Testis (tissue), 3 donors: ENCODE results near the gene RSF1. TPM values are rescaled to one million over a fixed set of nuclear protein-coding genes. Genes with fewer than 3 reads are reported as not detected.
A peak's percentile ranks its signal among the peaks of the same experiment; 100 is the strongest.

ENCODE experiments used
- DNase-seq: peaks from one replicate; pipeline ENCODE4 v3.0.0-alpha.2; 2019
- H3K27ac ChIP-seq, 2 donors: fragments of 200-600 bp; sonication (generic); one replicate each; pipeline ENCODE4 v1.5.1; 2019
- H3K27me3 ChIP-seq: fragments of 200-600 bp; sonication (generic); one replicate; pipeline ENCODE4 v1.5.1; 2019
- H3K36me3 ChIP-seq: fragments of 200-600 bp; sonication (generic); one replicate; pipeline ENCODE4 v1.5.1; 2017; ENCODE audit warnings: low read depth; ENCODE audit errors: missing control alignments
- H3K4me1 ChIP-seq: fragments of 200-600 bp; sonication (generic); one replicate; pipeline ENCODE4 v1.5.1; 2019
- H3K4me3 ChIP-seq, 2 donors: fragments of 200-600 bp; sonication (generic); one replicate each; pipeline ENCODE4 v1.5.1; 2017 to 2019
- H3K9me3 ChIP-seq: fragments of 200-600 bp; sonication (generic); one replicate; pipeline ENCODE4 v1.5.1; 2017
- POLR2A ChIP-seq: fragments of 450-650 bp; IDR thresholded peaks from one replicate; pipeline ENCODE4 v1.6.1; 2017; ENCODE audit warnings: antibody characterized with exemption, mild to moderate bottlenecking, moderate library complexity
- WGBS, 2 donors: methylation state at CpG; one replicate each; pipeline ENCODE4 v1.1.5; 2018; 5-methylcytosine and 5-hydroxymethylcytosine counted together
- intact Hi-C: fragments of 100-400 bp; cut with DNase I; formaldehyde crosslinking; loops from one replicate; pipeline ENCODE4 v1.15.1; 2023; ENCODE audit warnings: low total_unique reads
- polyA plus RNA-seq: library from polyadenylated mRNA; stranded (reverse); fragments of 350-450 nt; fragmentation: Illumina TruSeq; extraction: RNeasy Lipid Tissue Mini Kit (QIAGEN cat#74804); gene quantifications from one replicate; pipeline ENCODE4 v1.2.3, GENCODE V29; 2014; ENCODE audit warnings: low read depth, low replicate concordance; ENCODE audit not compliant: insufficient read depth
- total RNA-seq, 2 donors: library from RNA; depleted of rRNA; stranded (reverse); fragments of >200 nt; gene quantifications; one replicate each; pipeline ENCODE4 v1.2.3, GENCODE V29; 2016
- TF ChIP-seq, protein P1 (sequence below), 3 experiments: fragments of 450-650 bp in 2 of 3; fragments of 200-600 bp in 1 of 3; sonication (generic) in 1 of 3; IDR thresholded peaks; one replicate each; pipeline ENCODE4 v1.5.1; 2016 to 2019; ENCODE audit warnings: antibody characterized with exemption in 3 of 3, mild to moderate bottlenecking in 2 of 3, moderate library complexity in 1 of 3

The RSF1 gene
- total and polyA plus RNA-seq, 3 donors from 2014 or later = 17.7 to 168 (median 94.6) TPM

DNA sequence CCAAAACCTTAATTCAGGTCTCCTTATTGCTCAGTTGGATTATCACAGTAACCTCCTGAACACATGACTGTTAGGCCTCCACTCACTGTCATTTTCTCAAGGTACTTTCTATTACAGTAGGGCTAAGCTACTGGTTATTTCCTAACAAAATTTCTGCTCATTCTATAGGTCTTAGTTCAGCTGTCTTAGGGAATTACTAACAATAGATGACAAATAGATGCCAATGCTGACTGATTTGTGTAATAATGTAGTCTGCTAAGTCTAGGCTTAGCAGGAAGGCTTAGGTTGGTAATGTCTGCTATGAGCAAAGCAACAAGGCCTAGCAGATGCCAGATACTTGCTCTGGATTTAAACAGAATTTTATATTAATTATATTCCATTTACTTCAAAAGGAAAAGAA lies 58.1 kb downstream of the RSF1 start:
- intact Hi-C loops = no loop called here
- no peaks in the 10 kb centered on the region for H3K36me3 ChIP-seq
- no peaks in the 10 kb centered on the region for H3K9me3 ChIP-seq
- H3K4me3 ChIP-seq = no peak overlapping the region
- H3K4me1 ChIP-seq = no peaks in the 10 kb centered on the region
- TF ChIP-seq POLR2A = no peak
- TF ChIP-seq, protein P1, sequence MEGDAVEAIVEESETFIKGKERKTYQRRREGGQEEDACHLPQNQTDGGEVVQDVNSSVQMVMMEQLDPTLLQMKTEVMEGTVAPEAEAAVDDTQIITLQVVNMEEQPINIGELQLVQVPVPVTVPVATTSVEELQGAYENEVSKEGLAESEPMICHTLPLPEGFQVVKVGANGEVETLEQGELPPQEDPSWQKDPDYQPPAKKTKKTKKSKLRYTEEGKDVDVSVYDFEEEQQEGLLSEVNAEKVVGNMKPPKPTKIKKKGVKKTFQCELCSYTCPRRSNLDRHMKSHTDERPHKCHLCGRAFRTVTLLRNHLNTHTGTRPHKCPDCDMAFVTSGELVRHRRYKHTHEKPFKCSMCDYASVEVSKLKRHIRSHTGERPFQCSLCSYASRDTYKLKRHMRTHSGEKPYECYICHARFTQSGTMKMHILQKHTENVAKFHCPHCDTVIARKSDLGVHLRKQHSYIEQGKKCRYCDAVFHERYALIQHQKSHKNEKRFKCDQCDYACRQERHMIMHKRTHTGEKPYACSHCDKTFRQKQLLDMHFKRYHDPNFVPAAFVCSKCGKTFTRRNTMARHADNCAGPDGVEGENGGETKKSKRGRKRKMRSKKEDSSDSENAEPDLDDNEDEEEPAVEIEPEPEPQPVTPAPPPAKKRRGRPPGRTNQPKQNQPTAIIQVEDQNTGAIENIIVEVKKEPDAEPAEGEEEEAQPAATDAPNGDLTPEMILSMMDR (IDR thresholded peaks at IDR 0.05) = no peak
- DNase-seq = no peak
- H3K27me3 ChIP-seq = no peaks in the 10 kb centered on the region
- H3K27ac ChIP-seq = no peak overlapping the region

DNA sequence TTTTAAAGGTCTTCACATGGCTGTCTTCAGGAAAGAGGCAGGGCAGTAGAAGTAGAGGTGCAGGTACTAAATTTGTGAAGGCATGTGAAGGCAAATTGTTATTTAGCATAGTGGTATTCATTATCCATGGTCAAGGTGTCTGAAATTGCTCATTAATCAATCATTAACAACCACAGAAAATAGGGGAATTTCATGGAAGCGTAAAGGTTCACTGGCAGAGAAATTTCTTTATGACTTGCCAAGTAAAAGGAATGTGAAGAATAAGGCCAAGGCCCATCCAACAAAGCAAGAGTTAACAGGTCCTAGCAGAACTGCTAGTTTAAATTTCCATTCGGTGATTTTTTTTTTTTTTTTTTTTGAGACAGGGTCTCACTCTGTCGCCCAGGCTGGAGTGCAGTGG lies 59.0 kb downstream of the RSF1 start:
- WGBS, 2 donors = 80 to 88% methylated on average over 3 of the region's 3 CpGs
- Histone ChIP-seq H3K4me1 (no peaks in the 10 kb centered on the region), H3K27me3 (no peaks in the 10 kb centered on the region), H3K9me3 (no peaks in the 10 kb centered on the region), H3K36me3 (no peaks in the 10 kb centered on the region), H3K27ac (no peak overlapping the region), H3K4me3 (no peak overlapping the region)
- TF ChIP-seq, protein P1 (IDR thresholded peaks at IDR 0.05) = no peak
- no peak for TF ChIP-seq POLR2A
- no peak for DNase-seq
- intact Hi-C loops = no loop called here

DNA sequence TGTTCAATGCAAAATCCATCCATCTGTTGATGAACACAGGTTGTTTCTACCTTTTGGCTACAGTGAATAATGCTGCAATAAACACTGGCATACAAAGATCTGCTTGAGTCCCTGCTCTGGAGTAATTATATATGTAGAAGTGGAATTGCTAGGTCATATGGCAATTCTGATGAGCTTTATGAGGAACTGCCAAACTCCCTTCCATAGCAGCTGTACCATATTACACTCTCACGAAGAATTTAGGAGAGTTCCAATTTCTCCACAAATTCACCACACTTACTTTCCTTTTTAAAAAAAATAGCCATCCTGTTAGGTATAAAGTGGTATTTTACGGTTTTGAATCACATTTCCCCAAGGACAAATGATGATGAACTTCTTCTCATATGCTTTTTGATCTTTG lies 62.2 kb downstream of the RSF1 start:
- DNase-seq = no peak
- Histone ChIP-seq H3K27me3 (no peaks in the 10 kb centered on the region), H3K36me3 (no peaks in the 10 kb centered on the region), H3K9me3 (no peaks in the 10 kb centered on the region), H3K4me1 (no peaks in the 10 kb centered on the region), H3K4me3 (no peak overlapping the region), H3K27ac (no peak overlapping the region)
- no peak for TF ChIP-seq POLR2A
- TF ChIP-seq, protein P1 (IDR thresholded peaks at IDR 0.05) = no peak
- WGBS, 2 donors = 69 to 82% methylated on average over 2 of the region's 2 CpGs
- intact Hi-C loops = no loop called here

DNA sequence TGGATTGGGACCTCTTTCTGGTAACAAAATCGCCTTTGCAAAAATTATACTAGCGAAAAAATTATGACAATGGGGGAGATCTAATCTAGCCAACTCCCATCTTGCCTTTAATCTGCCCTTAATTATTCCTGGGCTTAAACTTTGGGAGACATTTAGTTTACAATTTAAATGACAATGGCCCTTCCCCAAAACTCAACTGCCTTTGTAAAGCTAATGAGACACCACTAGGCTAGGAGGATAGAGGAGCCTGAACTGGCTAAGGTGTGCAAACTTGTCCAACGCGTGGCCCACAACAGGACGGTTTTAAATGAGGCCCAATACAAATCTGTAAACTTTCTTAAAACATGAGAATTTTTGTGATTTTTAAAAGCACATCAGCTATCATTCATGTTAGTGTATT lies 67.3 kb downstream of the RSF1 start:
- TF ChIP-seq, protein P1 (IDR thresholded peaks at IDR 0.05) = no peak
- no peak for TF ChIP-seq POLR2A

DNA sequence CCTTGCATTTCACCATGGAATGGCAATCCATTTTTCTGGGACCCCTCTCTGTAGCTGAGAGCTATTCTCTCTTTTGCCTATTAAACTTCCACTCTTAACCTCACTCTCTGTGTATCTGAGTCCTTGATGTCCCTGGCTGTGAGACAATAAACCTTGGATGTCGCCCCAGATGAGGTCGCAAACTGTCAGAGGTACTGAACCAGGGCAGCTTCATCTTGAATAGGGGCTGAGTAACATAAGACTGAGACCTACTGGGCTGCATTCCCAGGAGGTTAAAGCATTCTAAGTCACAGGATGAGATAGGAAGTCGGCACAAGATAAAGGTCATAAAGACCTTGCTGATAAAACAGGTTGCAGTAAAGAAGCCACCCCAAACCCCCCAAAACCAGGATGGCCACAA lies 68.0 kb downstream of the RSF1 start:
- intact Hi-C loops = no loop called here
- TF ChIP-seq POLR2A = no peak
- TF ChIP-seq, protein P1 (IDR thresholded peaks at IDR 0.05) = no peak
- peak; percentile 18 for DNase-seq
- Histone ChIP-seq H3K27me3 (no peaks in the 10 kb centered on the region), H3K9me3 (no peaks in the 10 kb centered on the region), H3K4me1 (peaks cover 7% of the 10 kb centered on the region), H3K36me3 (no peaks in the 10 kb centered on the region), H3K4me3 (no peak overlapping the region), H3K27ac (no peak overlapping the region)
- 42 to 43% methylated on average over 3 of the region's 3 CpGs for WGBS, 2 donors

More for the DNA sequence above, 67.3 kb downstream of the RSF1 start:
- Histone ChIP-seq H3K4me3 (no peak overlapping the region), H3K27ac (no peak overlapping the region), H3K9me3 (no peaks in the 10 kb centered on the region), H3K36me3 (no peaks in the 10 kb centered on the region), H3K4me1 (peaks cover 7% of the 10 kb centered on the region), H3K27me3 (no peaks in the 10 kb centered on the region)
- no peak for DNase-seq
- 89 to 96% methylated on average over 5 of the region's 5 CpGs for WGBS, 2 donors
- intact Hi-C loops = no loop called here
